ENCODE data around the gene ENPEP.
A peak's percentile ranks its signal among the peaks of the same experiment; 100 is the strongest.
"Not testable (repeated sequence)": the region's sequence is repeated elsewhere in the genome, so short reads cannot be mapped to it uniquely, and the experiment has no call there.

The ENPEP gene

GRCh38 chr4:110543577-110543976, 67.6 kb downstream of the ENPEP start:
- Mint-ChIP-seq H3K4me1 (peaks cover 15% of the 10 kb centered on the region), H3K27me3 (ENCODE audit: low read depth) (no peaks in the 10 kb centered on the region), H3K36me3 (ENCODE audit: low read depth) (peaks cover 33% of the 10 kb centered on the region), H3K27ac (no peak overlapping the region), H3K4me3 (no peak overlapping the region), H3K9me3 (peaks cover 4% of the 10 kb centered on the region)
- TF ChIP-seq, protein P1, sequence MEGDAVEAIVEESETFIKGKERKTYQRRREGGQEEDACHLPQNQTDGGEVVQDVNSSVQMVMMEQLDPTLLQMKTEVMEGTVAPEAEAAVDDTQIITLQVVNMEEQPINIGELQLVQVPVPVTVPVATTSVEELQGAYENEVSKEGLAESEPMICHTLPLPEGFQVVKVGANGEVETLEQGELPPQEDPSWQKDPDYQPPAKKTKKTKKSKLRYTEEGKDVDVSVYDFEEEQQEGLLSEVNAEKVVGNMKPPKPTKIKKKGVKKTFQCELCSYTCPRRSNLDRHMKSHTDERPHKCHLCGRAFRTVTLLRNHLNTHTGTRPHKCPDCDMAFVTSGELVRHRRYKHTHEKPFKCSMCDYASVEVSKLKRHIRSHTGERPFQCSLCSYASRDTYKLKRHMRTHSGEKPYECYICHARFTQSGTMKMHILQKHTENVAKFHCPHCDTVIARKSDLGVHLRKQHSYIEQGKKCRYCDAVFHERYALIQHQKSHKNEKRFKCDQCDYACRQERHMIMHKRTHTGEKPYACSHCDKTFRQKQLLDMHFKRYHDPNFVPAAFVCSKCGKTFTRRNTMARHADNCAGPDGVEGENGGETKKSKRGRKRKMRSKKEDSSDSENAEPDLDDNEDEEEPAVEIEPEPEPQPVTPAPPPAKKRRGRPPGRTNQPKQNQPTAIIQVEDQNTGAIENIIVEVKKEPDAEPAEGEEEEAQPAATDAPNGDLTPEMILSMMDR (IDR thresholded peaks at IDR 0.05; ENCODE audit: unreplicated experiment in 3 of 3): no peak

DNA sequence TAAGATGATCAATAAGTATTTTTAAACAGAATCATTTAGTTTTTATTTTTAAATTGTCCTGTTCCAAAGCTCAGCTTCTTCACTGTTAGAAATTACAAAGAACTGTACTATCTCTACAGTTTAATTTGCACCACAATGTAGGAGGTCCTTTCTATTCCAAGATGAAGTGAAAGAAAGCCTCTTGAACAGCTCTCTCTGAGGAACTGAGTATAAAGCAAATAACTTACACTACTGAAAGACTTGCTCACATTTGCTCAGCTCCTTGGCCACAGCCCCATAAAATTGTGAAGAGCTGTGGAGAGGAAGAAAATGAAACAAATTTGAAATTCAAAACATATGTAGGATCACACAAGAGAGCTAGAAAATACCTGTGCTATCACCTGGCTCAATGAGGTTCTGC, 68.6 kb downstream of the ENPEP start:
- Mint-ChIP-seq H3K27ac (no peak overlapping the region), H3K36me3 (ENCODE audit: low read depth) (peaks cover 34% of the 10 kb centered on the region), H3K27me3 (ENCODE audit: low read depth) (no peaks in the 10 kb centered on the region), H3K4me1 (peaks cover 15% of the 10 kb centered on the region), H3K4me3 (no peak overlapping the region), H3K9me3 (peaks cover 2% of the 10 kb centered on the region)
- TF ChIP-seq, protein P1 (IDR thresholded peaks at IDR 0.05; ENCODE audit: unreplicated experiment in 3 of 3): no peak

- Mint-ChIP-seq H3K27me3 (ENCODE audit: low read depth) (no peaks in the 10 kb centered on the region), H3K36me3 (ENCODE audit: low read depth) (peaks cover 31% of the 10 kb centered on the region), H3K9me3 (no peaks in the 10 kb centered on the region), H3K4me1 (no peaks in the 10 kb centered on the region), H3K4me3 (no peak overlapping the region), H3K27ac (no peak overlapping the region)
- TF ChIP-seq, protein P1 (IDR thresholded peaks at IDR 0.05; ENCODE audit: unreplicated experiment in 3 of 3): no peak
These were observed 74.3 kb downstream of the ENPEP start for GRCh38 chr4:110550260-110550659.

- peaks cover 23% of the 10 kb centered on the region for H3K36me3 Mint-ChIP-seq (ENCODE audit: low read depth)
- H3K9me3 Mint-ChIP-seq: no peaks in the 10 kb centered on the region
- TF ChIP-seq, protein P1 (IDR thresholded peaks at IDR 0.05; ENCODE audit: unreplicated experiment in 3 of 3): no peak
- no peak overlapping the region for H3K4me3 Mint-ChIP-seq
- no peaks in the 10 kb centered on the region for H3K4me1 Mint-ChIP-seq
- no peak overlapping the region for H3K27ac Mint-ChIP-seq
- H3K27me3 Mint-ChIP-seq (ENCODE audit: low read depth): no peaks in the 10 kb centered on the region
These were observed 77.2 kb downstream of the ENPEP start for GRCh38 chr4:110553197-110553596.

GRCh38 chr4:110567214-110567613, 91.3 kb downstream of the ENPEP start:
- H3K4me3 Mint-ChIP-seq: no peak overlapping the region
- H3K36me3 Mint-ChIP-seq (ENCODE audit: low read depth): peaks cover 32% of the 10 kb centered on the region
- H3K27ac Mint-ChIP-seq: peak overlapping the region in 1 of 3 experiments; percentile 16
- TF ChIP-seq, protein P1 (IDR thresholded peaks at IDR 0.05; ENCODE audit: unreplicated experiment in 3 of 3): no peak
- no peaks in the 10 kb centered on the region for H3K27me3 Mint-ChIP-seq (ENCODE audit: low read depth)
- no peaks in the 10 kb centered on the region for H3K9me3 Mint-ChIP-seq
- no peaks in the 10 kb centered on the region for H3K4me1 Mint-ChIP-seq

GRCh38 chr4:110576696-110577095, 100.7 kb downstream of the ENPEP start:
- not testable (repeated sequence) for H3K27ac Mint-ChIP-seq; H3K4me1 Mint-ChIP-seq; H3K27me3 Mint-ChIP-seq (ENCODE audit: low read depth); H3K4me3 Mint-ChIP-seq
- peaks cover 22% of the 10 kb centered on the region for H3K9me3 Mint-ChIP-seq
- H3K36me3 Mint-ChIP-seq (ENCODE audit: low read depth): peaks cover 30% of the 10 kb centered on the region

Data from nephron (organoid).